Anterior cingulate cortex (tissue), 58 donors: Measurements from ENCODE around the gene GPD1.
A peak's percentile ranks its signal among the peaks of the same experiment; 100 is the strongest.
"Not testable (repeated sequence)": the region's sequence is repeated elsewhere in the genome, so short reads cannot be mapped to it uniquely, and the experiment has no call there.

ENCODE experiments used
- DNase-seq, 58 donors: peaks; one replicate each; lab custom pipeline; 2025; lab: John Stamatoyannopoulos, UW

Gene GPD1

DNA sequence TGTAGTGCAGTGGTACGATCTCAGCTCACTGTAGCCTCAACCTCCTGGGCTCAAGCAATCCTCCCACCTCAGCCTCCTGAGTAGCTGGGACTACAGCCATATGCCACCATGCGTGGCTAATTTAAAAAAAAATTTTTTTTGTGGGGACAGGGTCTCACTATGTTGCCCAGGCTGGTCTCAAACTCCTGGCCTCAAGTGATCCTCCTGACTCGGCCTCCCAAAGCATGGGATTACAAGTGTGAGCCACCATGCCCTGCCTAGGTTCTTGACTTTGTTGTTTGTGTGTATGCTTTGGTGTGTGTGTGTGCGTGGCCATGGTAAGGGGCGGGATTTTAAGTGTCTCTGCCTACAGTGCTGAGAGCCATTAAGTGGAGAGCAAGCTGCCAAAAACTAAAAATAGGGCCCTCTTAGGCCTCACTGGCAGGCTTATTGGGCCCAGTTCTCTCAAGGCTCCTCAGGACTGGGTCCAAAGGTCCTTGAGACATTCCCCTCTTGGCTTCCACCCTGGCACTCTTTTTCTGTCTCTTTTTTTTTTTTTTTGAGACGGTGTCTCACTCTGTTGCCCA is 13.3 kb downstream of the GPD1 start:
- DNase-seq, result peak in 2 of 58 donors; percentile 14 to 39

DNA sequence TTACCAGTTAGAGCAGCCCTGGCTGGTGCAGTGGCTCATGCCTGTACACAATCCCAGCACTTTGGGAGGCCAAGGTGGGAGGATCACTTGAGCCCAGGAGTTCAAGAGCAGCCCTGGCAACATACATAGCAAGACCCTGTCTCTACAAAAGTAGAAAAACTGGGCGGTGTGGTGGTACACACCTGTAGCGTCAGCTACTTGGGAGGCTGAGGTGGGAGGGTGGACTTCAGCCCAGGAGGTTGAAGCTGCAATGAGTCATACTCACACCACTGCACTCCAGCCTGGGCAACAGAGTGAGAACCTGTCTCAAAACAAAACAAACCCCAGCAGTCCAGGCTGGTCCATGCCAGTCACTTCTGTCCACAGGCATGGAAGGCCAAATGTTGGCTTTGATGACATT is 15.6 kb downstream of the GPD1 start:
- DNase-seq, result no peak

DNA sequence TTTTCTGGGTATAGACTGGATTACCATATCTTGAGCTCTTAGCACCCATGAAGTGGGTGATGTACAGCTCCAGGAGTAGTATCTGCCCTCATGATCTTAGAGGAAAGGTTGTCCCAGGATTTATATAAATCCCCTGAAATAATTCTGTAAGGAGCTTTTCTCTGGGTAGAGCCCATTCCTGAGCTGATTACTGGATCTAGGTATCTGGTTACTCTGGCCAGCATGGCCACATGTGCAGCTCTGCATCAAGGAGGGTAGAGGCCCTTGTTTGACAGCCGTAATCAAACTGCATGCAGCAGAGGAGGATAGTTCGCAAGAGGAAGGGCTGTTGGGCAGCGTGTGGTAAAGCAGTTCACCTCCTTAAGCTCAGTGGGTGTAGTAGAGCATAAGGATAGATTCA is 16.7 kb downstream of the GPD1 start:
- no peak for DNase-seq

DNA sequence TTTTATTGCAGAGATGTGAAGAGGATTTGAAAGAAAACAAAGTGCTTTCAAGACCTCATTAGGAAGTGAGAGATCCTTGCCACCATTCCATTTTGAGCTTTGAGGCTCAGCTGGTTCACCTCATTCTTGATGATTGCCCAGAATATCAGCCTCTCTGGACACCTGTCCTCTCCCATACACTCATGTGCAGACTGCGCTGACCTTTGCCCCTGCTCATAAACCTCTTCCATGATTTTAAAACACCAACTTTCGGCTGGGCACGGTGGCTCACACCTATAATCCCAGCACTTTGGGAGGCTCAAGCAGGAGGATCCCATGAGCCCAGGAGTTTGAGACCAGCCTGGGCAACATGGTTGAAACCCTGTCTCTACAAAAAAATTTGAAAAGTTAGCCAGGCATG is 17.1 kb downstream of the GPD1 start:
- DNase-seq, result no peak

DNA sequence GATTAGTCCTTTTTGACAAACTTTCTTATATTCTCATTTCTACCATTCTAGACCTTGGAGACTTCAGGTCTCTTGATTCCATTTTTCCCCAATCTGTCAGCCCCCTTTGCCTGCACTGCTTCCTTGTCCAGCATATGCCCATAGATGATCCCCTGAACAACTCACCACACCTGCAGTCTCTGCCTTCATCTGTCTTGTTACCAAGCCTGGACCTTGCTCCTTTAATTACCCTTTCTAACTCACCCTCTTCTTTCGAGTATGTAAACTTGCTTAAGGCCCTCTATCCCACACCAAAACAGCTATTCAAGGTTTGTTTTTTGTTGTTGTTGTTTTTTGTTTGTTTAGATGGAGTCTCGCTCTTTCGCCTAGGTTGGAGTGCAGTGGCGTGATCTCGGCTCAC is 17.8 kb downstream of the GPD1 start:
- DNase-seq, result no peak

DNA sequence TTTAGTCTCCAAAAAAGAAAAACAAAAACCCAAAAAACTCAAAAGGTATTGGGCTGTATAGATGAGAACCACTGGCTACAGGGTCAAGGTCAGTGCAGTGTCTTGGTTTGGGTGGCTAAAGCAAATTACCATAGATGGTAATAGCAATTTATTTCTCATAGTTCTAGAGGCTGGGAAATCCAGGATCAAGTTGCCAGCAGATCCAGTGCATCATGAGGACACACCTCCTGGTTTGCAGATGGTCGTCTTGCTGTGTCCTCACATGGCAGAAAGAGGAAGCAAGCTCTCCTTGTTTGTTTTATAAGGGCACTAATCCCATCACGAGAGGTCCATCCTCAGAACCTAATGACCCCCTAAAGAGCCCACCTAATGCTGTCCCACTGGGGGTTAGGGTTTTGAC is 19.4 kb downstream of the GPD1 start:
- no peak for DNase-seq

DNA sequence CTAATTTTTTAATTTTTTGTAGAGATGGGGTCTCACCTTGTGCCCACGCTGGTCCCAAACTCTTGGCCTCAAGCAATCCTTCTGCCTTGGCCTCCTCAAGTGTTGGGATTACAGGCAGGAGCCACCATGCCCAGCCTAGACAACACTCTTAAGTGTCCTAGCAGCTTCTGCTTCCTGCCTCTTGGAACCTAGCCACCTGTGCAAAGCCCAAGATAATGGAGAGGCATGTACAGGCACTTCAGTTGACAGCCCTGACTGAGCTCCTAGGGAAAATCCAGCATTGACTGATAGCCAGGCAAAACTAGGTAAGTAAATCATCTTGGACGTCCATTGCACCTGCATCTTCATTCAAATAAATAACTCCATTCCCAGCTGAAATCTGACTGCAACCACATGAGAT is 23.7 kb downstream of the GPD1 start:
- DNase-seq, result no peak

DNA sequence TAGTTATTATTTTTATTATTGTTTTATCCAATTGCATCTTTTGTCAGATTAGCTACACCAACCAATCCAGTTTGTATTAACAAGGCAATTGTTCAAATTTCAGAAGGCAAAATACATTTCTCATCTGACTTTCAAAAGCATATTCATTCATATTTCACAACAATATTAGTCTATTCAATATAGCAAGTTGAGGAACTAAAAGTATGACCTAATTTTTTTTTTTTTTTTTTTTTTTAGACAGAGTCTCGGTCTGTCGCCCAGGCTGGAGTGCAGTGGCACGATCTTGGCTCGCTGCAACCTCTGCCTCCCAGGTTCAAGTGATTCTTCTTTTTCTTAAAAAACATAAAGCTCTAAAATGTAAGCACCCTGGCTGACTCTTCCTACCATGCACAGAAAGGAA is 25.5 kb downstream of the GPD1 start:
- no peak for DNase-seq

DNA sequence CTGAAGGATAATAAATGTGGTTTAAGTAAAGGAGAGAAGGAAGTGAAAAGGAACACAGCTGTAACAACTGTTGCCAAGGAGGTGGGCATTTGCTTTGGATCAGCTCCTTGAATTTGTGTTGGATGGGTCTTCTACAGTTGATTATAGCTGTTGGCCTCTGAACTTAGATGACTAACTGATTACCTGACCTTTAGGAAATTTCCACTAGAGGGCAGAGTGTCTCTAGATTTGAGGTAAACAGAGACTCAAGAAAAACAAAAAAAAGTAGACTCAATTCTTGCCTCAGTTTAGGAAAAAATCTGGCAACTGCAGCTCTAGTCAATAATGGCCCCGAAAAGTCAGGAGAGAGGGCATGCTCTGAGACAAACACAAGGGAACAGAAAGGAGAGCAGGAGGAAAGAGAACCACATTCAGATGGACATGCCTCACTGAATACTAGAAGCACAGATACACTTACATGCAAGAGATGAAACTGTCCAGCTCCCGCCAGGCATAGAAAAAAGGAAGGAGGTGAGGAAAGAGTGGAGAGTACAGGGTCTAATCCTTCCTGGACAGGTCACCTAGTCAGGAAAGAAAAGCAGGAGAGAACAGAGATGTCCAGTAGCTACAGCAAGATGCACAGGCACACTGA is 28.8 kb downstream of the GPD1 start:
- DNase-seq, result no peak

DNA sequence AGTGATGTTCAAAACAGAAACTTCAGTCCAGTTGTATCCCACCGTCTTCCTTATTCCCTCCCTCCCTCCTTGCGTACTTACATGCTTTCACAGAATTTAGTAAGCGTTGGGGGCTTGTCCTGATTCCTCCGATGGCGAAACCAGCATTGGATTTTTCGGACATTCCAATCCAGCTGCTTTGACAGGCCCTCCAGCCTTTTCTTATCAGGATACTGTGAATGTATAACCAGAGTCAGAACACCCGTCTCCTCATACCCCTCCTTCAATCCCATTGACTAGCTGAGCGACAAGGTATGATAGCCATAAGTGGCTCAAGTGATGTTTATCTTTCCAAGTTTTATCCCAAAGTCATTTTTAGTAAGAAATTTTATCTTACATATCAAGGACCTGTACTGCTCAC is 39.2 kb downstream of the GPD1 start:
- no peak for DNase-seq

DNA sequence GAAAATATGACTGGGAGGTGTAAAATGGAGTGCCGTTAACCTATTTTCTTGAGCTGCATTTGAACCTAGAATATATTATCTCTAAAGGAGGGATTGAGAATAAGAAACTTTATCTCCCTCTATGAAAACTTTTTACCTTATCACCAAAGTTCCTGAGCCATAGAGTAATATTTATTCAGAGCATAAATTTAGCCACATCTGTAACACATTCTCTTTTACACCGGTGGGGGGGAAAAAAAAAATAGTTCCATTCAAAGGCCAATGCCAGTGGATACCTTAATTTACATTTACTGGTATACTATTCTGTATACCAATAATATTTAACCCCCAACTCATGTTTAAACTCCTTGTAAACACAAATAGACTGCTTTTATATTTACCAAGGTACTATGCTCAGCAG is 41.6 kb downstream of the GPD1 start:
- no peak for DNase-seq

DNA sequence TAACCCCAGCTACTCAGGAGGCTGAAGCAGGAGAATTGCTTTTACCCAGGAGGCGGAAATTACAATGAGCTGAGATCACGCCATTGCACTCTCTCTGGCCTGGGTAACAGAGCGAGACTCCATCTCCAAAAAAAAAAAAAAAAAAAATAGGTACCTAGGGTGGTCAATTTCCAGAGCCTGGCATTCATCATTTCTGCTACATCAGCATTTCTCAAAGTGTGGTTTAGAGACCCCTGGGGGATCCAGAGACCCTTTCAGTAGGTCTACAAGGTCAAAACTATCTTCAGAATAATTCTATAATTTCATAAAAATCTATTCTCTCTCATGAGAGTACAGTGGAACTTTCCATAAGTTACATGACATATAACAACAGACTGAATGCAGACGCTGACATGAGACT is 43.5 kb downstream of the GPD1 start:
- DNase-seq, result no peak

DNA sequence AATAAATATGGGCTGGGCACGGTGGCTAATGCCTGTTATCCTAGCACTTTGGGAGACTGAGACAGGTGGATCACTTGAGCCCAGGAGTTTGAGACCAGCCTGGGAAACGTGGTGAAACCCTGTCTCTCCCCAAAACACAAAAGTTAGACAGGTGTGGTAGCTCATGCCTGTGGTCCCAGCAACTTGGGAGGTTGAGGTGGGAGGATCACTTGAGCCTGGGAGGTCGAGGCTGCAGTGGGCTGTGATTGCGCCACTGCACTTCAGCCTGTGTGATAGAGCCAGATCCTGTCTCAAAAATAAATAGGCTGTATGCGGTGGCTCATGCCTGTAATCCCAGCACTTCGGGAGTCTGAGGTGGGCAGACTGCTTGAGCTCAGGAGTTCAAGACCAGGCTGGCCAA is 44.2 kb downstream of the GPD1 start:
- not testable (repeated sequence) for DNase-seq

DNA sequence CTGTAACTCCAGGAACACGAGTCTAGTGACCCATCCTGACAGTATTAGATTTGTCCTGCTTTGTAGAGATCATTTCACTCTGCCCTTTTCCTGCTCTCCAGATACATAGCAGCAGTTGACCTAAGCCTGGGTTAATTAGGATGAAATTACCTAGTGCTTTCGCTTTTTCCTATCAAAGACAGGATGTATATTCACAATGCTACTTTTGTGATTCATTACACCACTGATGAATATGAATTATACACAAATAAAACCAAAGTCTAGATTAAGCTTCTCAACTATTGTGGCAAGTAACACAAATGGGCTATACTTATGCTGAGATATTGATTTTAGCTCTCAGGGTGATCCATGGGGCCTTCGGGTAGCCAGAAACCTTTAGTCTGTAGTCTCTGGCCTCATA is 45.5 kb downstream of the GPD1 start:
- no peak for DNase-seq

DNA sequence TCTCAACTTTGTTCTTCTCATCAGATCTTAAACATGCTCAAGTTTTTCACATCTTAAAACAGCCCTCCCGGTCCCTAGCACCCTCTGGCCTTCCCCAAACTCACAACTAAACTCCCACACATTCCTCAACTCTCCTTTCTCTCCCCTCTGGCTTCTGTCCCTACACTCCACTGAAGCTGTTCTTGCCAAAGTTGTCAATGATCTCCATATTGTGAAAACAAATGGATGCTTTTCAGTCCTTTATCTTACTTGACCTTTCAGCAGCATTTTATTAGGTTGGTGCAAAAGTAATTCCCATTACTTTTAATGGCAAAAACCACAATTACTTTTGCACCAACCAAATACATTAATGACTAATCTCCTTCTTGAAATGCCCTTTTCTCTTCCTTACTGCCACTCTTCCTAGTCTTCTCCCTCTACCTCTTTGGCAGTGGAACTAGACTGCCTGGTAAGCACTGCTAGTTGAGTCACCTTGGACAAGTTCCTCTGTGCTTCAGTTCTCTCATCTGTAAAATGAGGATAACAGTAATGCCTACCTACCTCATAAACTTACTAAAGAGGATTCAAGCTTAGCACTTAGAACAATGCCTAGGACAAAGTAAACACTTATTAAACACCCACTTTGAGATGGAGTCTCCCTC is 47.4 kb downstream of the GPD1 start:
- no peak for DNase-seq

DNA sequence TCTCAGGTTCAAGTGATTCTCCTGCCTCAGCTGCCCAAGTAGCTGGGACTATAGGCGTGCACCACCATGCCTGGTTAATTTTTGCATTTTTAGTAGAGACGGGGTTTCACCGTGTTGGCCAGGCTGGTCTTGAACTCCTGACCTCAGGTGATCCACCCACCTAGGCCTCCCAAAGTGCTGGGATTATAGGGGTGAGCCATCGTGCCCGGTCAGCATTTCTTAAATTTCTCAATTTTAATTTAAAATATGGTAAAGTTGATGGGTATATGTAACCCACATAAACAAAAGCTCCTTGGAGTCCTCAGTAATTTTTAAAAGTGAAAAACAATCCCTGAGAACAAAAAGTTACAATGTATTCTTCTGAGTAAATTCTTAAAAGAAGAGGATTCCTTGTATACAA is 51.1 kb downstream of the GPD1 start:
- DNase-seq, result not testable (repeated sequence)

DNA sequence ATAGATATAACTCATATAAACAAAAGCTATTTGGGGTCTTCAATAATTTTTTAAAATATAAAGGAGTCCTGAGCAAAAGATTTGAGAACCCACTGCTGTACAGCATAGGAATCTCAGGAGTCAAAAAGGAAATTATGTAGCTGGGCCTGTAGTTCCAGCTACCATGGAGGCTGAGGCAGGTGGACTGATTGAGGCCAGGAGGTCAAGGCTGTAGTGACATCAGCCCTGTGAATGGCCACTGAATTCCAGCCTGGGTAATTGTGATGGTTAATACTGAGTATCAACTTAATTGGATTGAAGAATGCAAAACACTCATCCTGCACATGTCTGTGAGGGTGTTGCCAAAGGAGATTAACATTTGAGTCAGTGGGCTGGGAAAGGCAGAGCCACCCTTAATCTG is 52.8 kb downstream of the GPD1 start:
- DNase-seq, result no peak

DNA sequence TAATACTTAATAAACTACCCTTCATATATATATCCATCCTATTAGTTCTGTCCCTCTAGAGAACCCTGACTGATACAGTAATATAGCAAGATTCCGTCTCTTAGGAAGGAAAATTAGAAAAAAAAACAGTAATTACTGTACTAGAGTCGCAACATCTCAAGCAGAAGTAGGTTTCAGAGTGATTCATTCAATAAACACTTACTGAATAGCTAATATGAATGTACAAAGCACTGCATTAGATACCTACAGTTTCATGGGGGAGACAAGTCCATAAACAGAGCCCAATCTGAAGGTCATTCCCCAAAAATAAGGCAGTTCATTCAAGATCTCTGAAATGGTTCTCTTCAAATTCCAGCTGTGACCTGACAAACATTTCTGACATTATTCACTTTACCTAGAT is 53.5 kb downstream of the GPD1 start:
- no peak for DNase-seq

DNA sequence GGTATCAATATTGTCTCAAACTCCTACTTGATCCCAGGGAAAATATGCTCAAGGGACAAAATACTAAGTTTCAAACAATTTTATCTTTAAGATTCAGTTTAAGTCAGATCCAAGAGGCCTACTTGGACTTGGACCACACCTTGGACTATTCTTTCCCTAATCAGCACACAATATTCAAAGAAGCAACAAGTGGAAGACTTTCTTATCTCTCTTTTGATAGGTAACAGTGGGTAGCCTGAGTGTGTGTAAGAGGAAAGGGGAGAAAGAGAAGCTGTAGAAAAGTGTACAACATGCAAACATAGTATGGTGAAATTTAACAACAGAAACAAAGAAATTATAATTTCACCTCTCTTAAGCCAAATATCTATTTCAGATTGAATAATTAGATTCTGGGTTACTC is 56.8 kb downstream of the GPD1 start:
- no peak for DNase-seq
